GM18858 (cell line): ENCODE results near the gene FUT8.

Experiments used
- ATAC-seq: cut with Tn5 transposase; IDR thresholded peaks from one replicate; pipeline ENCODE4 v1.9.1; 2021; ENCODE audit not compliant: unreplicated experiment

Gene FUT8

DNA sequence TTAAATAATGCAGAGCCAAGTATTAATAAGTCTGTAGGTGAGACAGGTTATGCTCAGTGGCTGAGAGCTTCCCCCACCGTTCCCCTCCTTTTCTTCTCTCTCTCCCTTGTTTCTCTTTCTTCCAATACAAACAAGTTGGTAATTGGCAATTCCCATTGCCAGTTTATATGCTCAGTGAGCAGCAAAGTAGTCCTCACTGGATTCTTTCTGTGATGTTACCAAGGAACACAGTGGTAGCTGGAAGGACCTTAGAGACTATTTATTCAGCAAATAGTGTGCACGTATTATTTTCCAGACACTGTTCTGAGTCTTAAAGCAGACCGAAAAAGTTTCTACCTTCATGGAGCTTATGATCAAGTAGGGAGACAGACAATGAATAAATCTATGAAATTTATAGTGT lies 344.4 kb downstream of the FUT8 start:
- no peak for ATAC-seq

DNA sequence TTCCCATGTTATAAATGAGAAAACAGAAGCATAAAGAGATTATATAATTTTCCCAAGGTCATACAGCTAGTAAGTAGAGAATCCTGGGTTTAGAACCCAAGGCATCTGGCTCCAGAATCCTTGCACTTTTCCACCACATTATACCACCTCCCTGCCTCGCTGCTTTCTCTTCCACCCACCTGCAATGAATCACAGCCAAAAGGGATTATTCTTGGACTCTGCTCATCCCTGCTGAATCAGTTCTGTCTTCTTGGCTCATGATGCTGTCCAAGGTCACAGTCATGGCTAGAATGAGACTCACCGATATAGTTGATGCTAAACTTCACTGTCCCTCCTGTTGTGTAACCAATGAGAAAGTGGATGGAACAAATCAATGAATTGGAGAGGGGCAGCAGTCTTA lies 356.6 kb downstream of the FUT8 start:
- no peak for ATAC-seq

DNA sequence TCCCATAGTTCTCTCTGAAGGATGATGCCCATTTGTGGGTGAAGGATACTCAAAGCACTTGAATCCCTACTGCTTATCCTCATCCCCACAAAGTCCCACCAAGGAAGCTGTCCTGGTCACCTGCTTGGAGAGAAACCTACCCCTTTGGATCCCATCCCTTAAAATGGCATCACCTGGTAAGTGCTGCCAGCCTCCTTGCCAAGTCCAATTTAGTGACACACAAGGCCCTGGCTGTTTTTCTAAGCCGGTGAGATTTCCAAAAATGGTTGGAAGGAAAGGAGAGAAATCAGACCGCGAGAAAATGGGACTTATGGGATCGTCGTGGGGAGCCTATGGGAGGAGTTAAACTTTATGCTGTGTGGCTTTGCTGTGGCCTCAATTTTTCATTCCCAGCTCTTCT lies 358.2 kb downstream of the FUT8 start:
- no peak for ATAC-seq

DNA sequence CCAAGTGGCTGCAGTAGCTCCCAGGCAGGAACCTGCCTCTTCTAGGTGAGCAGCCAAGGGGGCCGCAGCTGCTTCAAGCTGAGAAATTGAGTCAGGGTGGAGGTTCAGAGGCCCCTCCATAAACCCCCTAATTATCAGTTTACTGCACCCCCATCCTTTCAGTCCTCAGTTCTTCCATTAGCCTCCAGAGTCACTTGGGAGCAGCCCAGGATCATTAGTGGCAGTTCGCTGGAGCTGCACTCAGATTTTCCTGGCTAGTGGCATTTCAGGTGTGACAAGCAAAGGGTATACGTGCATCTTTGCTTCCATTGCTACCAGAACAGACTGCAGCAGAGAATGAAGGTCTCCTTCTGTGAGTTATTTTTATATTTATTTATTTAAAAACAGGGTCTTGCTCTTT lies 358.7 kb downstream of the FUT8 start:
- ATAC-seq = no peak

DNA sequence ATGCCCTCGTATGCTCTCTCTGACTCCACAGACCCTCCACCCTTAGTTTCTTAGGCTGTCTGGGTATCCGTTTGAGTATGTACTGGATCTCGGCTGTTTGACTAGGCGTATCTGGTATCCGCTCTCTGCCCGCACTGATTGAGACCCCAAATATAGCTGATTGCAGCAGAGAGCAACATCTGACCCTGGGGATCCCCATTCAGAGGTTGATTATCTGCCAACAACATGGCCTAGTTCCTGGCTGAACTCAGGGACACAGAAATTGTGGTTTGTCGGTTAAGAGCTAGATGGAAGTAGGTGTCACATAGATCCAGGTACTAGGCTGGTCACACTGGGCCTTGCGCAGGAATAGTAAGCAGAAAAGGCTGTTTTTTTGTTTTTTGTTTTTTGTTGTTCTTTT lies 359.9 kb downstream of the FUT8 start:
- no peak for ATAC-seq

DNA sequence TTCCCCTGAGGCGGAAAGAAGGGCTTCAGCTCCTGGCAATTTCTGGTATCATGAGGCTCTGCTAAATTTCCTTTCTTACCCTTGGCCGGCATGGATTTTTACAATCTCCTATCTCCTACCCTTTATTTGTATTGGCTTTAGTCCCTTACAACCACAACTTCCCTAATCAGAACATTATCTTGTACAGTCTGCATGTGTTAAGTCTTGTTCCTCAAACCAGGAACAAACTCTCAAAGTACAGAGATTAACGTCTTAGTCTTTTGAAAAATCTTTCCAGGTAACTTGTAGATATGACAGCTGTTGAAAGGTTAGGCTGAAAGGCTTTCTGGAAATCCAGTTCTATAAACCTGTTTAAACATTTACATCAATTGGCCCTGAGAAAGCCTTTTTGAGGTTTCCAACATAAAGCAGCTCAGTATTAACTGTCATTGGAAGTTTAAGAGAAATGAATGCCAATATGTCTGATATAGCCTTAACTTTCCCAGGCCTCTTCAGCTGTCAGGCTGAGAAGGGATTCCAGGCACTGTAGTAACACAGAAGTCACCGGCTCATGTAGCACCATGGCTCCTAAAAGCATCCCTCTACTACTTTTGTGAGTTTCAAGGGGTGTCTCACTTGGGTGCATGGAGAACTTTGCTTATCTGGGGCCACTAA lies 360.5 kb downstream of the FUT8 start:
- ATAC-seq = no peak

DNA sequence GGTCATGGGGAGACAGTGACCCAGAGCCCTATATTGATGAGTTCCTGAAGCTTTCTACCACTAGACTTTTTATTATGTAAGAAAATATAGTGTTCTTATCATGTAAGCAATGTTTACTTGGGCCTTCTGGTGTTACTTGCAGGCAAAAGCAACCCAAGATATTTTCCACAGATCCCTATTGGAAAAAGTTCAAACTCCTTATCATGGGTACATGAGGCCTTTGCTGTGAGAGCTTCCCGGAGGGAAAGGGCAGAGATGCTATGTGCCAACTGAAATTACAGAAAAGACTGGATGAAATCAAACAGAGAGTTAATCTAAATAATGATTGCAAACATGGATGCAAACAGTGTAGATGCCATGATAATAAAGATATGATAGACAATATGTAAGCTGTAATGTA lies 361.5 kb downstream of the FUT8 start:
- ATAC-seq = no peak

DNA sequence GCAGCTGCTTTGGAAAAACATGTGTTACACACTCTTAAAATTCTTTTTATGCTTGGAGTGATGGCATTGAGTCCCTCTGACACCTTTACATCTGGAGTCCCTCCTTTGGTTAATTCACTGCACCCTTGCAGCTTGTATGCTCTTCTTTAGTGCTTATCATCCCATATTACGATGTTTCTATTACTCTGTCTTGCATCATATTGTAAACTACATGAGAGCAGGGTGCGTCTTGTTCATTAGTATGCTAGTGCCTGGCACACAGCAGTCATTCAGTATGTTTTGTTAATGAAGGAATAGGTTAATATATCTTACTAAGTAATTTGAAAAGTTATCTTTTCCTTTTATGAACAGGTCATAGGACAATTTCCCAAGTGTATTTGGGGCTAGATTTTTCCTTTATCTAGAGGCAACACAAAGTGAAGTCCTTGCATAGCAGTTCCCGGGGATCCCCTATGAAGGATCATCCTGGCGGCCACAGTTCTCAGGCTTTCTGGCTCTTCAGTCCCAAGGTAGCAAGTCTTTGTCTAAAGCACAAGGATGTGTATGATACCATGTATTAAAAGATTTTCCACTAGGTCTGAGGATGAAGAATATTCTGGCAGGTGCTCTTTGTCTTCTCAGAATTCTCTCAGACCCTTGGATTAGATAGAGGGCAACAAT lies 363.8 kb downstream of the FUT8 start:
- no peak for ATAC-seq

DNA sequence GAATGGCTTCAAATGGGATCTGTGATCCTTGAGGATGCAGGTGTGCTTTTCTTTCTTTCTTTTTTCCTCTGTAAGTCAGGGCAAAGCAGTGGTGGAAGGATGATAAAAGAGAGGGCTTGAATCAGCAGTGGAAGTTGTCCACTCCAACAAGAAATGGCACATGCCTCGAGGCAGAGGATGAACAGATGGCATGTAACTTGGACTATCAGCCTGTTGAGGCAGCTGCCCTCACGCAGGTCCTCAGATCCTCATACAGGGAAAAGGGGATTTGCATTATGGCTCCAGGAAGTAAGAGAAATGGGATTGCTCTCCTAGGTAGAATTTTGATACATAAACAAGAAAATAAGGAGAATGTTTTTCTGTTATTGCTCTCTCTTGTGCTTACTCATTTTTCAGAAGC lies 368.0 kb downstream of the FUT8 start:
- no peak for ATAC-seq

DNA sequence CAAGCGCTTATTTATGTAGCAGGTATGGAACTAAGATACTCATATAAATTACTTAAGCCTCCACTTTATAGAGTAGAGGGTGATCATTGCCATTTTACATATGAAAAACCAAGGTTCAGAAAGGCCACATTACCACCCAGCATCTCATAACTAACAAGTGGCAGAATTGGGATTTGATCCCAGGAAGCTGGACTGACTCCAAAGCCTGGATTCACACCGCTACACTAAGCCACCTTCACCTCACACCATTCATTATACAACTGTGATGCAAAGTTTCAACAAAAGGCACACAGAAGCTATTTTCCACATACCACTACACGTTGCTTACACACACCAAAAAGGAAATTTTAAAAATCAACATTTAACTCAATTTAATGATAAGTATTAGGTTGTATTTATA lies 370.6 kb downstream of the FUT8 start:
- ATAC-seq = no peak

DNA sequence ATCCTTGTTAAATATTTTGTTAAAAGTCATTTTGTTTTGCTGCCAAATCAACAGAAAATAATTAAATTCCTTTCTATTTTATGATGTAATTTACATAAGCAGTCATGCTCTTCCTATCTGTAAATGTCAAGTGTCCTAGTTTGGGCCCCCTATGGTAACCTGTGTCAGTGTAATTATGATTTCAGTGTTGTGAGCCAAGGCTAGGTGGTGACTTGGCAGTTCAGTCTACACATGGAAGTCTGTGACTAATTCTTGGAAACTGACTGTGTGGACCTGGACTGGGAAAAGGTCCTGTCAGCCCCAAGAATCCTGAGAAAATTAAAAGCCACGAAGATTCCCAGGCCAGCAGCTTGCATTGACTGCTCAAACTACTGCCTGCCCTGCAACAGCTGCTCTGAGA lies 371.0 kb downstream of the FUT8 start:
- no peak for ATAC-seq

DNA sequence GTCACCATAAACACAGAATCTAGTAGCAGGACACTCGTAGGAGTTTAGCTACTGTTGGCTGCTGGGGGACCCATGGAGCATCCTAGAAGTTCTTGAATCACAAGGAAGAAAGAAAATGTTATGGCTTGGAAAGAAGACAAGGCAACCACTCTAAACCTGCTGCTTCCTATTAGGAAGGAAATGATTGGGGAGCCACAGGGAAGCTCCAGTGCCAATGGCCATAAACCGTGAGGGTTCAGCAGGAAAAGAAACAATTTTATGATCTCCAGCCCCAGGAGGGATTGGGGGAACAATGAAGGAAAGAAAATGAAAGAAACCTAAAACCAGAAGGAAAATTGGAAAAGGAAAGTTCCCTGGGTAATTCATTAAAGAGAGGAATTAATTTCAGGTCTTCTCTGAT lies 372.0 kb downstream of the FUT8 start:
- no peak for ATAC-seq

DNA sequence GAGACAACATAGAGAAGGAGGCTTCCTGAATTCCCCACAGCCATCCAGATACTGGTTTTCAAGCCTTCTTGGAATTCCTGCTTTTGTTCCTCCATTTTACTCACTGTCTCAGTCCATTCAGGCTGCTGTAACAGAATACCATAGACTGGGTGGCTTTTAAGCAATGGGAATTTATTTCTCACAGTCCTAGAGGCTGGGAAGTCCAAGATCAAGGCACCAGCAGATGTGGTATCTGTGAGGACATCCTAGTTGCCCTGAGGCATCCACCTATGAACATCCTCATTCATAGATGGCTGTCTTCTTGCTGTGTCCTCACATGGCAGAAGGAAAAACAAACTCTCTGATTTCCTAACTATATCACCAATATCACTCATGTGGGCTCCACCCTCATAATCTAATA lies 374.9 kb downstream of the FUT8 start:
- no peak for ATAC-seq

DNA sequence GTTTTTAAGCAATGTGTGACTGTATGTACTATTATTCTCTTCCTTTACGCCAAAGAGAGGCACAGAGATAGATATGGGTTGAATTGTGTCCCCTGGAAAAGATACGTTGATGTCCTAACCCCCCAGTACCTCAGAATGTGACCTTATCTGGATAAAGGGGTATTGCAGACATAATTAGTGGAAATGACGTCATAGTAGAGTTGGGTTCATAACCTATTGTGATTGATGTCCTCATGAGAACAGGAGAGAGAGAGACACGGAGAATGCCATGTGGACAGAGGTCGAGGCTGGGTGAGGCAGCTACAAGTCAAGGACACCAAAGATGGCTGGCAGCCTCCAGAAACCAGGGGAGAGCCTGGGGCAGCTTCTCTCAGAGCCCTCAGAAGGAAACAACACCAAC lies 376.3 kb downstream of the FUT8 start:
- ATAC-seq = no peak

DNA sequence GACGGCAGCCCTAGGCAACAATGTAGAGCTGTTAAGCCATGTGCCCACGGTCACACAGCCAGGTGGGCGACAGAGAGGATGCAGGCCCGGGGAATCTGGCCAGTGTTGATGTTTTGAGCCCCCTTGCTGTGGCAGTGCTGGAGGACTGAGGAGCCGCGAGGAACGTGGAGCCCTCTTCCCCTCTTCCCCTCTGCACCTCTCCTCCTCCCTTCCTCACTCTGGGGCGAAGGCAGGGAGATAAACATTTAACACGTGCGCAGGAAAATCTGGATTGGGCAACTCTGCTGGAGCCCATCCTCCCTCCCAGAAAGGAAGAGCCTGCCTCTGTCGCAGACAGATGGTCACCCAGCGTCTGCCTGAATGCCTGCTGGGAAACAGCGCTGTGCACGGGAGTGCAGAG lies 376.8 kb downstream of the FUT8 start:
- no peak for ATAC-seq

DNA sequence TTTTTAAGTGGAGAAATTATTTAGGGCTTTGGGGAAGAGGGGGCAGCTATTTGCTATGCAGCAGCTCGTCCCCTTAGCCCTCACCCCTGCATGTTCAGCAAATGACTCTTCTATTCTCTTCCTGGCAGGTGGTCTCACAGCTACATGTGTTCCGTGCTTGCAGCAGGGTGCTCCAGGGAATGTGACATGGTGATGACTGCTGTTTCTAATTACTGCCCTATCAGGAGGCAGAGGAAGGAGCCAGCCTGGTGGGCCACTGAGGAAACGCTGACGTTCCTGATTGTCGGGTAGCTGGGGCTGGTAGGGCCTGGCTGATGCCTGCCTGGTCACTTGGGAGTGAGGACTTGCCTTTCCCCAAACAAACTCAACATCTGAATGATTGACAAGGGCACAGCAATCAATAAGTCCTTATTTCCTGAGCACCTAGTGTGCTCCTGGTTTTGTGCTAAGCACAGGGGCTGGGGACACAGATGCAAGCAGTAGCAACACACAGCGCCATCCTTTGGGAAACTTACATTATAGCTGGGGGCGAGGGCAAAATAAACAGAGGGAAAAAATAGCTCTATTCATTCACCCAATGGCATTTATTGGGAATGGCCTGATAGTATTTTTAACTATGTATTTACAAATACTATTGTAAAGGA lies 377.8 kb downstream of the FUT8 start:
- no peak for ATAC-seq

DNA sequence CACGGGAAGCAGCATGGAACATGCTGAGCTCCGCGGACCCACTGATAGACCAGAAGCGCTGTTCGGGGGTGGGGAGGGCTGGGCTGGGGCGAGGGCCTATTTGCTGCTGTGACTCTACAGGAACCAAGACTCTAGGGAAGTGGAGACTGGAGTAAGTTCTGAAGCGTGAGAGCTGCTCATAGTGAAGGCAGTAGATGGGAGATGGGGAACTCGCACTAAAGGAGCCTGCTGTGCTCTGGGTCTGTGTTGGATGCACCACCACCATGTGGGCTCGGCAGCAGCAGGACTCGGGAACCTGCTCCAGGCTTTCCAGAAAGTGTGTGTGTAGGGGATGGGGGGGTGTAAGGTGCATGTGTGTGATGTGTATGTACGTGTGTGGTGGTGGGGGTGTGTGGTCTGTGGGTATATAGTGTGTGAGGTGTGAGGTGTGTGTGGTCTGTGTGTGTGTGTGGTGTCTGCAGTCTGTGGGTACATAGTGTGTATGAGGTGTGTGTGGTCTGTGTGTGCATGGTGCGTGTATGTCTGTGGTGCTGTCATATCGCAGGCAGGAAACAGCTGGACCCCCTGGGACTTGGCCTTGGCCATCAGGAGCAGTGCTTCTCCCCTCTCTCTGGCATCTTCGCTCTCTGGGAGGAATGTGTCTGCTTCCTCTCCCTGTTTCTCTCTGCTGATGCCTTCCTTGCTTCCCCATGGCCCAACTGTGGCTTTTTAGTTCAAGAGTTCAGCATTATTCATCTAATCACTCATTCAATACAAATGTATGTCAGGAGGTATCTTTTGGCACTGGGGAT lies 378.9 kb downstream of the FUT8 start:
- no peak for ATAC-seq

DNA sequence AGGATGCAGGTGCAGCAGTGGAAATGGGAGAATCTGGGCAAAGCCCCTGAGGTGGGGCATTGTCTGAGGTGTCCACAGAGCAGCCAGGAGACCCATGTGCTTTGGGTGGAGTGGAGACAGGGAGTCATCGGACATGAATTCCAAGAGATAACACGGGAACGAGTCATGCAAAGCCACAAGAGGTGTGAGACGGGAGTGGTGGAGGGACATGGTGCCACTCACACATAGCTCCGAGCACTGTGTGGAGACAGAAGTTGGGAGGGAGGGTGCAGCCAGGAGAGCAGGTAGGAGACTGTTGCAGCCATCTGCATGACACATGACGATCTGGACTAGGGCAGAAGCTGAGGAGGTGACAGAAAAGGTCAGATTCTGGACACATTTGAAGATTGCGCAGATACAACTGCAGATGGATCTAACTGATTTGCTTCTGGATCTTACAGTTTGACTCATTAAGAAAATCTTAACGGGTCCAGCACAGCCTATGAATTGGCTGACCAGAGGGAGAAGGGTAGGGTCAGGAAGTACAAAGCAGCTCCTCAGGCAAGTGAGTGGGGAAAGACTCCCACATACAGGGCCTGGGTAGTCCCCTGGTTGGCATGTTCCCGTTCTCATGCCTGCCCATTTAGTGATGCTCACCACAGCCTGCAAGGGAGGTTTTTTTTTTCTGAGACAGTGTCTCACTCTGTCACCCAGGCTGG lies 379.8 kb downstream of the FUT8 start:
- ATAC-seq = no peak
